ENCODE data around the gene LSM10.
A peak's percentile ranks its signal among the peaks of the same experiment; 100 is the strongest.

LSM10 gene

GRCh38 chr1:36382231-36382630 lies 15.5 kb downstream of the LSM10 start:
- no peak for DNase-seq

- DNase-seq = no peak
Observed at GRCh38 chr1:36381405-36381804, 16.3 kb downstream of the LSM10 start.

GRCh38 chr1:36380782-36381181 lies 16.9 kb downstream of the LSM10 start:
- no peak for DNase-seq

GRCh38 chr1:36380143-36380619 lies 17.5 kb downstream of the LSM10 start:
- DNase-seq = no peak

GRCh38 chr1:36377791-36378492 lies 19.8 kb downstream of the LSM10 start:
- DNase-seq = no peak

GRCh38 chr1:36372617-36373016 lies 25.1 kb downstream of the LSM10 start:
- DNase-seq = no peak

- peak; percentile 72 for DNase-seq
Observed at GRCh38 chr1:36369061-36369861, 28.4 kb downstream of the LSM10 start.

GRCh38 chr1:36367798-36368197 lies 29.9 kb downstream of the LSM10 start:
- DNase-seq = no peak

- DNase-seq = no peak
Observed at GRCh38 chr1:36367066-36367465, 30.6 kb downstream of the LSM10 start.

GRCh38 chr1:36366091-36366661 lies 31.5 kb downstream of the LSM10 start:
- peak; percentile 99 for DNase-seq

GRCh38 chr1:36365381-36365780 lies 32.3 kb downstream of the LSM10 start:
- peak; percentile 78 for DNase-seq

GRCh38 chr1:36359911-36360550 lies 37.7 kb downstream of the LSM10 start:
- DNase-seq = no peak

- peak; percentile 32 for DNase-seq
Observed at GRCh38 chr1:36359383-36359782, 38.3 kb downstream of the LSM10 start.

- DNase-seq = no peak
Observed at GRCh38 chr1:36358514-36359084, 39.1 kb downstream of the LSM10 start.

- no peak for DNase-seq
Observed at GRCh38 chr1:36355811-36356210, 41.9 kb downstream of the LSM10 start.

- no peak for DNase-seq
Observed at GRCh38 chr1:36354486-36354885, 43.2 kb downstream of the LSM10 start.

- no peak for DNase-seq
Observed at GRCh38 chr1:36352910-36353878, 44.5 kb downstream of the LSM10 start.

GRCh38 chr1:36352125-36352909 lies 45.4 kb downstream of the LSM10 start:
- DNase-seq = no peak

GRCh38 chr1:36351227-36351977 lies 46.3 kb downstream of the LSM10 start:
- no peak for DNase-seq

- DNase-seq = no peak
Observed at GRCh38 chr1:36350659-36351226, 47.0 kb downstream of the LSM10 start.
